Fibroblast of mammary gland (primary cell): ENCODE measurements around the gene MEFV.

Experiments used
- DNase-seq: peaks from one replicate; pipeline ENCODE4 v3.0.0-alpha.2; 2010; ENCODE audit warnings: low read depth
- H3K4me3 ChIP-seq: 2 replicates; pipeline ENCODE4 v1.5.1; 2011; ENCODE audit warnings: low read depth, mild to moderate bottlenecking, low read length, moderate library complexity; ENCODE audit not compliant: control insufficient read depth
- TF ChIP-seq, protein P1 (sequence below): conservative IDR thresholded peaks from 2 replicates; pipeline ENCODE4 v1.5.1; 2011; ENCODE audit warnings: low read depth, low read length, inconsistent platforms; ENCODE audit not compliant: control insufficient read depth, insufficient read depth

Gene MEFV

DNA sequence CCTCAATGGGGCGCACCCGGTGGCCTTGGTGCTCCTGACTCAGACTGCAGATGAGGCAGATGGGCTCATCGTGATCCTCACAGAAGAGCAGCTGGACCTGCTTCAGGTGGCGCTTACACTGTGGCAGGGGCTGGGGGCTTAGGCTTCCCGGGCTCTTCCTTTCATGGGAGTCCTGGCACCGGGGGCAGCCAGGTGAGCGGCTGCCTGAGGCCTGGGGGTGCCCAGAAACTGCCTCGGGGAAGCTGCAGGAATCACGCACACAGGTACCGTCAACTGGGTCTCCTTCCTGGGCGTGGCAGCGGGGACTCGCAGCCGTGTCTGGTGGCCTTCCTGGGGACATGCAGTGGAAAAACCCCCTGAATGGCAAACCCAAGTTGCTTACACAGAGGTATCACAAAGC is 7.0 kb downstream of the MEFV start:
- TF ChIP-seq, protein P1, sequence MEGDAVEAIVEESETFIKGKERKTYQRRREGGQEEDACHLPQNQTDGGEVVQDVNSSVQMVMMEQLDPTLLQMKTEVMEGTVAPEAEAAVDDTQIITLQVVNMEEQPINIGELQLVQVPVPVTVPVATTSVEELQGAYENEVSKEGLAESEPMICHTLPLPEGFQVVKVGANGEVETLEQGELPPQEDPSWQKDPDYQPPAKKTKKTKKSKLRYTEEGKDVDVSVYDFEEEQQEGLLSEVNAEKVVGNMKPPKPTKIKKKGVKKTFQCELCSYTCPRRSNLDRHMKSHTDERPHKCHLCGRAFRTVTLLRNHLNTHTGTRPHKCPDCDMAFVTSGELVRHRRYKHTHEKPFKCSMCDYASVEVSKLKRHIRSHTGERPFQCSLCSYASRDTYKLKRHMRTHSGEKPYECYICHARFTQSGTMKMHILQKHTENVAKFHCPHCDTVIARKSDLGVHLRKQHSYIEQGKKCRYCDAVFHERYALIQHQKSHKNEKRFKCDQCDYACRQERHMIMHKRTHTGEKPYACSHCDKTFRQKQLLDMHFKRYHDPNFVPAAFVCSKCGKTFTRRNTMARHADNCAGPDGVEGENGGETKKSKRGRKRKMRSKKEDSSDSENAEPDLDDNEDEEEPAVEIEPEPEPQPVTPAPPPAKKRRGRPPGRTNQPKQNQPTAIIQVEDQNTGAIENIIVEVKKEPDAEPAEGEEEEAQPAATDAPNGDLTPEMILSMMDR, result no peak
- no peak overlapping the region for H3K4me3 ChIP-seq
- no peak for DNase-seq

DNA sequence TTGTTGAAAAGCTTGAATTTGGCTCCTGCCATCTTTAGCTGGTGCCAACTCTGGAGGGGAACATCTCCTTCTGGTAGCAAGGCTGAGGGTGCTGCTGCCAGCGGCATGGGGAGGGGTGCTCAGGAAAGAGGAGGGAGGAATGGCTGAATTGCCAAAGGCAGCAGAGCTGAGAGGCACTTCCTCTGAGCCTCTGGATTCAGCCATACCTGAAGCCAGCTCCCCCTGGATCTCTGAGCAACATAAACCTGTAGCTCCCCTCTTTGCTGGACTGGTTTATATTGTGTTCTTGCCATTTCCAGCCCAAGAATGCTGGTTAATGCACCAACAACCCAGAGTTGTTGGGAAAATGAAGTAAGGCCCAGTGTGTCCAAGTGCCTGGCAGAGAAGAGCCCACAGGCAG is 7.4 kb downstream of the MEFV start:
- TF ChIP-seq, protein P1, result no peak
- DNase-seq, result no peak
- H3K4me3 ChIP-seq, result no peak overlapping the region

DNA sequence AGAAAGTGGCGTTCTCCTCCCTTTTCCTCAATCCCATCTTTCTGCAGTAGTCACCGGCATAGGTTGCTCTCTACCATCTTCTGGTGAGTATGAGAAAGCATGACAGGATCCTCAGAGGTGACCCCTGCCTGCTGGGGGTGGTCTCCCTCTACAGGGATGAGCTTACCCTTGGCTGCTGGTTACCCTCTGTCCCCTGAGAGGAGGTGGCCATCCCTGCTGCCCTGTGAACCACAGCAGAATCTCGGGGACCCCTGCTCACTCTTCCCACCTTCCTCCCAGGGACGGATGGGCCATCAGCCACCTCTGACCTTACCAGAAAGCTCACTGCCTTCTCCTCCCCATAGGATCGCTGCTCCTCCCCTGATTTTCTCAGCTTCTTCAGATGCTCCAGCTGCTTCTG is 7.8 kb downstream of the MEFV start:
- DNase-seq, result no peak
- H3K4me3 ChIP-seq, result no peak overlapping the region
- TF ChIP-seq, protein P1, result no peak

DNA sequence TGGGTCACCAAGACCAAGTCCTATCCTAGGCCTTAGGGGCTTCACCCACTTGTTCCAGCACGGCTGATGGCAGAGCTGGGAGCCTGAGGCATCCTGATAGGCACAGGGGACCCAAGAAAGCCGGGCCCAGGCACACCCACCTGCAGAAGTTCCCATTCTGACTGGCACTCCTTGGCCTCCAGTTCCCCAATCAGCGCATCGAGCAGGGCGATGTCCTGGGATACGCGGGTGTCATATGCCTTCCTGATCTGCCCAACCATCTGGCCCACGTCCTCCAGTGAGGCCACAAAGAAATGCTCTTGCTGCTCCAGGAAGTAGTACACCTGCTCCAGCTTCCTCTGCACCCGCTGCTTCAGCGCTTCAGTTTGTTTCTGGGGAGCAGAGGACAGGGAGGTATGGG is 9.6 kb downstream of the MEFV start:
- TF ChIP-seq, protein P1, result no peak
- no peak for DNase-seq
- no peak overlapping the region for H3K4me3 ChIP-seq

DNA sequence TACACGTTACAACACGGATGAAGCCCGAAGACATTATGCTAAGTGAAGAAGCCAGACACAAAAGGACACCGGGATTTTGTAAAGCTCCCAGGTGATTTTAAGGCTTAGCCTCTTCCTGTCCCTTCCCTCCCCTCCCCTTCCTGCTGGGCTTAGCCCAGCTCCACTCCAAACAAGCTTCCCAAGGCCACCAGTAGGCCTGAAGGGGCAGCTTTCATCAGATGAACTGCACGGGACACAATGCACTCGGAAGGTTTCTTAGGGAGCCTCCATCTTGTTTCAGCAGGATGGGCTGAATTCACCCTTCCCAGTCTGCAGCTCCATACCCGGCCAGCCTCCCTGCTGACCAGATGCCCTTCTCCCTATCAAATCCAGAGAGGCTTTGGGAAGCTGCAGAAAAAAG is 10.4 kb downstream of the MEFV start:
- TF ChIP-seq, protein P1, result no peak

DNA sequence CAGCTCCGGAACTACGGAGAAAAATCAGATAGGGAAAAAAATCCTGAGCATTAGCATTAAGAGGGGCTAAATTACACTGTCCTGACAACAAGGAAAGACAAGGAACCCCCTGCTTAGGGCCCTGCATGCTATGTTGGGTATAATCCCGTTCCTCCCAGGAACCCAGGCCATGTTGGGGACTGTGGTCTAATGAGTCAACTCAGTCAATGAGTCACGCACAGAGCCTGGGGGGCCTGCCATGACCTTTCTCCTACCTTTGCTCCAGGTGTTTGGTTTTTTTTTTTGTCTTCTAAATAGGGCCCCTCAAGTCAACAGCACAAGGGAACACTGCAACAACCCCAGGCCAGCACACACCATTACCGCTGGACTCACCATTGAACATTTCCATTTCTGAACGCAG is 12.6 kb downstream of the MEFV start:
- no peak for DNase-seq
- H3K4me3 ChIP-seq, result no peak overlapping the region
- TF ChIP-seq, protein P1, result no peak

More for the DNA sequence above, 10.4 kb downstream of the MEFV start:
- no peak overlapping the region for H3K4me3 ChIP-seq
- DNase-seq, result no peak

DNA sequence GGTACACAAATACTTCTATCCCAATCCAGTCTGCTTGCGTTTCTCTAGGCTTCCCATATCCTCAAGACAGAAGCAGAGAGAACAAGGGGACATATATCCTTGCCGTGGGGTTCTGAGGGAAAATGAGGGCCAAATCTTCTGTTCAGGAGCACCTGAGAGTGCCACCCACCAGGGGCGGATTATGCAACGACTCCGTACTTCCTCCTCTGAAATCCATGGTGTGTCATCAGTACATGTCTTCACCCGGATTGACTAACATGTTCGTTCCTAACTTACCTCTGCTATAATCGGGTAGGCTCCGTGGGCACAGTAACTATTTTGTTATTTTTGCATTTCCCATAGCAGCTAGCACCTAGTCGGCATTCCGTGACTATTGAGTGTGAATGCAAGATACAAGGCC is 13.7 kb downstream of the MEFV start:
- DNase-seq, result no peak
- no peak overlapping the region for H3K4me3 ChIP-seq
- TF ChIP-seq, protein P1, result no peak
